Measurements from ENCODE around the gene GFPT2.

DNA sequence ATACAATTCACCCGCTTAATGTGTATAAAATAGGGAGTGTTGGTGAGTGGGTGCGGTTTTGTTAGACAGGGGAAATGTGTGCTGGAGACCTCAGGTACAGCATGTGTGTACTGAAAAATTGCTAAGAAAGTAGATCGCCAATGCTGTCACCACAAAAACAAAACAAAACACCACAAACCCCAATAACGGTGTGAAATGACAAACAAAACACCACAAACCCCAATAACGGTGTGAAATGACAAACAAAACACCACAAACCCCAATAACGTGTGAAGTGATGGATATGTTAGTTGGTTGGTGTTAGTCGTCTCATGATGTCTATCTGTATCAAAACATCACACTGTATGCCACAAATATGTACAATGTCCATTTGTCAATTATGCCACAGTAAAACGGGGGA is 14.2 kb upstream of the GFPT2 start:
- TF ChIP-seq, protein P1, sequence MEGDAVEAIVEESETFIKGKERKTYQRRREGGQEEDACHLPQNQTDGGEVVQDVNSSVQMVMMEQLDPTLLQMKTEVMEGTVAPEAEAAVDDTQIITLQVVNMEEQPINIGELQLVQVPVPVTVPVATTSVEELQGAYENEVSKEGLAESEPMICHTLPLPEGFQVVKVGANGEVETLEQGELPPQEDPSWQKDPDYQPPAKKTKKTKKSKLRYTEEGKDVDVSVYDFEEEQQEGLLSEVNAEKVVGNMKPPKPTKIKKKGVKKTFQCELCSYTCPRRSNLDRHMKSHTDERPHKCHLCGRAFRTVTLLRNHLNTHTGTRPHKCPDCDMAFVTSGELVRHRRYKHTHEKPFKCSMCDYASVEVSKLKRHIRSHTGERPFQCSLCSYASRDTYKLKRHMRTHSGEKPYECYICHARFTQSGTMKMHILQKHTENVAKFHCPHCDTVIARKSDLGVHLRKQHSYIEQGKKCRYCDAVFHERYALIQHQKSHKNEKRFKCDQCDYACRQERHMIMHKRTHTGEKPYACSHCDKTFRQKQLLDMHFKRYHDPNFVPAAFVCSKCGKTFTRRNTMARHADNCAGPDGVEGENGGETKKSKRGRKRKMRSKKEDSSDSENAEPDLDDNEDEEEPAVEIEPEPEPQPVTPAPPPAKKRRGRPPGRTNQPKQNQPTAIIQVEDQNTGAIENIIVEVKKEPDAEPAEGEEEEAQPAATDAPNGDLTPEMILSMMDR (IDR thresholded peaks at IDR 0.05): no peak
- TF ChIP-seq POLR2A (IDR thresholded peaks at IDR 0.05): no peak
